ENCODE measurements around the gene FBXO10.

- no peak for TF ChIP-seq EZH2 (IDR thresholded peaks at IDR 0.05)
- TF ChIP-seq, protein P1, sequence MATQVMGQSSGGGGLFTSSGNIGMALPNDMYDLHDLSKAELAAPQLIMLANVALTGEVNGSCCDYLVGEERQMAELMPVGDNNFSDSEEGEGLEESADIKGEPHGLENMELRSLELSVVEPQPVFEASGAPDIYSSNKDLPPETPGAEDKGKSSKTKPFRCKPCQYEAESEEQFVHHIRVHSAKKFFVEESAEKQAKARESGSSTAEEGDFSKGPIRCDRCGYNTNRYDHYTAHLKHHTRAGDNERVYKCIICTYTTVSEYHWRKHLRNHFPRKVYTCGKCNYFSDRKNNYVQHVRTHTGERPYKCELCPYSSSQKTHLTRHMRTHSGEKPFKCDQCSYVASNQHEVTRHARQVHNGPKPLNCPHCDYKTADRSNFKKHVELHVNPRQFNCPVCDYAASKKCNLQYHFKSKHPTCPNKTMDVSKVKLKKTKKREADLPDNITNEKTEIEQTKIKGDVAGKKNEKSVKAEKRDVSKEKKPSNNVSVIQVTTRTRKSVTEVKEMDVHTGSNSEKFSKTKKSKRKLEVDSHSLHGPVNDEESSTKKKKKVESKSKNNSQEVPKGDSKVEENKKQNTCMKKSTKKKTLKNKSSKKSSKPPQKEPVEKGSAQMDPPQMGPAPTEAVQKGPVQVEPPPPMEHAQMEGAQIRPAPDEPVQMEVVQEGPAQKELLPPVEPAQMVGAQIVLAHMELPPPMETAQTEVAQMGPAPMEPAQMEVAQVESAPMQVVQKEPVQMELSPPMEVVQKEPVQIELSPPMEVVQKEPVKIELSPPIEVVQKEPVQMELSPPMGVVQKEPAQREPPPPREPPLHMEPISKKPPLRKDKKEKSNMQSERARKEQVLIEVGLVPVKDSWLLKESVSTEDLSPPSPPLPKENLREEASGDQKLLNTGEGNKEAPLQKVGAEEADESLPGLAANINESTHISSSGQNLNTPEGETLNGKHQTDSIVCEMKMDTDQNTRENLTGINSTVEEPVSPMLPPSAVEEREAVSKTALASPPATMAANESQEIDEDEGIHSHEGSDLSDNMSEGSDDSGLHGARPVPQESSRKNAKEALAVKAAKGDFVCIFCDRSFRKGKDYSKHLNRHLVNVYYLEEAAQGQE (IDR thresholded peaks at IDR 0.05; ENCODE audit: low read depth) = no peak
- TF ChIP-seq POLR2AphosphoS5 (IDR thresholded peaks at IDR 0.05; ENCODE audit: low read depth, low read length) = peak; percentile 20
- no peak for TF ChIP-seq POLR2A (IDR thresholded peaks at IDR 0.05; ENCODE audit: borderline replicate concordance, extremely low read depth, insufficient read depth, insufficient read length)
- TF ChIP-seq JUND (IDR thresholded peaks at IDR 0.05) = no peak
- no peak for TF ChIP-seq CTCF (IDR thresholded peaks at IDR 0.05 in 2 of 3, conservative IDR thresholded peaks at IDR 0.05 in 1 of 3; ENCODE audit: borderline replicate concordance in 1 of 3, insufficient read depth in 1 of 3, low read depth in 2 of 3, low read length in 2 of 3)
- TF ChIP-seq, protein P2, sequence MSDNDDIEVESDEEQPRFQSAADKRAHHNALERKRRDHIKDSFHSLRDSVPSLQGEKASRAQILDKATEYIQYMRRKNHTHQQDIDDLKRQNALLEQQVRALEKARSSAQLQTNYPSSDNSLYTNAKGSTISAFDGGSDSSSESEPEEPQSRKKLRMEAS (IDR thresholded peaks at IDR 0.05) = no peak
- TF ChIP-seq EGR1 (IDR thresholded peaks at IDR 0.05; ENCODE audit: low read depth) = no peak
- no peak for TF ChIP-seq RAD21 (IDR thresholded peaks at IDR 0.05; ENCODE audit: low read depth)
- no peak for TF ChIP-seq SP1 (IDR thresholded peaks at IDR 0.05; ENCODE audit: low read depth)
- no peak for TF ChIP-seq YY1 (IDR thresholded peaks at IDR 0.05; ENCODE audit: extremely low read depth, insufficient replicate concordance, low read depth, low read length)
- TF ChIP-seq TCF7L2 (IDR thresholded peaks at IDR 0.05; ENCODE audit: borderline replicate concordance, extremely low read depth, insufficient read depth, insufficient read length) = no peak
- no peak for TF ChIP-seq FOSL1 (IDR thresholded peaks at IDR 0.05; ENCODE audit: low read depth)
- TF ChIP-seq ZNF274 (IDR thresholded peaks at IDR 0.05; ENCODE audit: low read depth, low read length) = no peak
These were observed 110.0 kb downstream of the FBXO10 start for GRCh38 chr9:37466037-37466709.
